IMR-90 (cell line): ENCODE results near the gene HMGN2. TPM values are rescaled to one million over a fixed set of nuclear protein-coding genes. Genes with fewer than 3 reads are reported as not detected.
A peak's percentile ranks its signal among the peaks of the same experiment; 100 is the strongest.

Source experiments
- ATAC-seq: fragments of 200-7000 bp; cut with Tn5 transposase; 2 replicates; pipeline ENCODE4 v1.9.1; 2020; ENCODE audit warnings: low read depth, mild to moderate bottlenecking, moderate library complexity
- BruUV-seq: library from RNA; stranded (reverse); fragments of 400-500 nt; replicated peaks from 2 replicates; lab custom pipeline; 2021; lab: Mats Ljungman, UMichigan
- CTCF ChIA-PET: fragments of 300-600 bp; formaldehyde crosslinking; extraction: SDS; loops from one replicate; lab custom pipeline; 2021; ENCODE audit warnings: antibody characterized with exemption; lab: Yijun Ruan, JAX
- POLR2A ChIA-PET: fragments of 300-600 bp; sonication (Branson Sonifier 250); formaldehyde crosslinking; loops from one replicate; lab custom pipeline; 2022; ENCODE audit warnings: antibody characterized with exemption; ENCODE audit not compliant: unreplicated experiment; lab: Charles Lee
- DNase-seq: peaks from one replicate; pipeline ENCODE4 v3.0.0; 2013
- H2AFZ ChIP-seq: replicated peaks from 2 replicates; pipeline ENCODE3; 2013; ENCODE audit warnings: low read length, mild to moderate bottlenecking; ENCODE audit not compliant: poor library complexity
- H2AK5ac ChIP-seq: 2 replicates; pipeline ENCODE4 v1.6.1; 2013; ENCODE audit warnings: low read depth, low read length, inconsistent platforms
- H2AK9ac ChIP-seq: replicated peaks from 2 replicates; pipeline ENCODE3; 2013; ENCODE audit warnings: mild to moderate bottlenecking, low read depth, low read length, moderate library complexity; ENCODE audit not compliant: poor library complexity
- H2BK120ac ChIP-seq: 2 replicates; pipeline ENCODE4 v1.6.1; 2013; ENCODE audit warnings: low read depth, low read length, inconsistent platforms
- H2BK15ac ChIP-seq: 3 replicates; pipeline ENCODE4 v1.6.1; 2013; ENCODE audit warnings: low read depth, low read length, inconsistent platforms
- H2BK20ac ChIP-seq: 2 replicates; pipeline ENCODE4 v1.6.1; 2013; ENCODE audit warnings: low read depth, mild to moderate bottlenecking, inconsistent platforms, low read length, moderate library complexity
- H2BK5ac ChIP-seq: 2 replicates; pipeline ENCODE4 v1.6.1; 2013; ENCODE audit warnings: mild to moderate bottlenecking, low read depth, low read length, inconsistent platforms; ENCODE audit not compliant: poor library complexity, severe bottlenecking
- H3K14ac ChIP-seq: replicated peaks from 2 replicates; pipeline ENCODE4 v1.6.1; 2013; ENCODE audit warnings: low read depth, low read length, inconsistent platforms
- H3K18ac ChIP-seq: 2 replicates; pipeline ENCODE4 v1.6.1; 2013; ENCODE audit warnings: low read depth, low read length, control low read depth
- H3K23ac ChIP-seq: 2 replicates; pipeline ENCODE4 v1.6.1; 2013; ENCODE audit warnings: low read depth, low read length, inconsistent platforms
- H3K27ac ChIP-seq: 2 replicates; pipeline ENCODE4 v1.5.1; 2013; ENCODE audit warnings: mild to moderate bottlenecking, control low read depth, low read length; ENCODE audit not compliant: insufficient read depth
- H3K27me3 ChIP-seq: 2 replicates; pipeline ENCODE4 v1.6.1; 2013; ENCODE audit warnings: low read length; ENCODE audit not compliant: control insufficient read depth, insufficient read depth
- H3K36me3 ChIP-seq: 2 replicates; pipeline ENCODE4 v1.6.1; 2013; ENCODE audit warnings: low read length, mixed read lengths; ENCODE audit not compliant: control insufficient read depth, insufficient read depth
- H3K4ac ChIP-seq: 2 replicates; pipeline ENCODE4 v1.6.1; 2013; ENCODE audit warnings: low read depth, low read length, inconsistent platforms
- H3K4me1 ChIP-seq: 2 replicates; pipeline ENCODE4 v1.6.1; 2013; ENCODE audit warnings: low read length, mixed read lengths; ENCODE audit not compliant: control insufficient read depth, insufficient read depth
- H3K4me2 ChIP-seq: 2 replicates; pipeline ENCODE4 v1.6.1; 2013; ENCODE audit warnings: low read depth, mild to moderate bottlenecking, control low read depth, low read length, moderate library complexity
- H3K4me3 ChIP-seq: 2 replicates; pipeline ENCODE4 v1.5.1; 2013; ENCODE audit warnings: low read depth, mild to moderate bottlenecking, control low read depth, low read length, moderate library complexity; ENCODE audit not compliant: insufficient read depth
- H3K56ac ChIP-seq: 2 replicates; pipeline ENCODE4 v1.6.1; 2013; ENCODE audit warnings: low read length, inconsistent platforms; ENCODE audit not compliant: insufficient read depth; ENCODE audit errors: extremely low read depth
- H3K79me1 ChIP-seq, 2 experiments: 2 replicates each; pipeline ENCODE4 v1.6.1; 2013; ENCODE audit warnings: low read length in 2 of 2, inconsistent platforms in 1 of 2, low read depth in 1 of 2
- H3K9ac ChIP-seq: 2 replicates; pipeline ENCODE4 v1.6.1; 2013; ENCODE audit warnings: low read depth, low read length, control low read depth
- H3K9me1 ChIP-seq: 2 replicates; pipeline ENCODE4 v1.6.1; 2013; ENCODE audit warnings: low read length, inconsistent platforms; ENCODE audit not compliant: insufficient read depth
- H3K9me3 ChIP-seq: 2 replicates; pipeline ENCODE4 v1.6.1; 2013; ENCODE audit warnings: low read length; ENCODE audit not compliant: control insufficient read depth, insufficient read depth
- H4K20me1 ChIP-seq: 2 replicates; pipeline ENCODE4 v1.6.1; 2013; ENCODE audit warnings: low read length, inconsistent platforms; ENCODE audit not compliant: insufficient read depth
- H4K5ac ChIP-seq: 2 replicates; pipeline ENCODE4 v1.6.1; 2013; ENCODE audit warnings: mild to moderate bottlenecking, low read depth, low read length, control low read depth
- H4K8ac ChIP-seq, 2 experiments: 2 replicates each; pipeline ENCODE4 v1.6.1; 2013; ENCODE audit warnings: low read depth in 2 of 2, low read length in 2 of 2, control low read depth in 1 of 2, inconsistent platforms in 1 of 2
- H4K91ac ChIP-seq: 2 replicates; pipeline ENCODE4 v1.6.1; 2013; ENCODE audit warnings: low read depth, low read length, inconsistent platforms; ENCODE audit not compliant: insufficient read depth
- BHLHE40 ChIP-seq: fragments of 150-350 bp; IDR thresholded peaks from 2 replicates; pipeline ENCODE4 v1.6.1; 2016; ENCODE audit warnings: mild to moderate bottlenecking, low read depth, low read length
- CHD1 ChIP-seq: IDR thresholded peaks from 2 replicates; pipeline ENCODE4 v1.6.1; 2012; ENCODE audit warnings: low read depth, low read length, improper control_type of control experiment
- MAZ ChIP-seq: IDR thresholded peaks from 2 replicates; pipeline ENCODE4 v1.6.1; 2012; ENCODE audit warnings: low read depth, mild to moderate bottlenecking, low read length, improper control_type of control experiment, moderate library complexity, borderline replicate concordance
- POLR2A ChIP-seq: IDR thresholded peaks from 2 replicates; pipeline ENCODE4 v1.6.1; 2012; ENCODE audit warnings: mild to moderate bottlenecking, low read depth, low read length
- WGBS, 2 experiments: methylation state at CpG; one replicate each; pipeline versions ENCODE4 v1.1.5 to v1.1.7; 2013; ENCODE audit warnings: missing lambda C conversion rate in 2 of 2; ENCODE audit not compliant: insufficient read length in 1 of 2; ENCODE audit errors: extremely low coverage in 2 of 2; 5-methylcytosine and 5-hydroxymethylcytosine counted together
- dilution Hi-C: fragments of 300-500 bp; cut with HindIII; formaldehyde crosslinking; loops from one replicate; pipeline ENCODE4 v1.14.3; 2018; ENCODE audit warnings: low sequenced_read_pairs; ENCODE audit not compliant: unreplicated experiment
- in situ Hi-C: fragments of 300-500 bp; cut with MboI; formaldehyde crosslinking; loops from 3 replicates; pipeline ENCODE4 v1.14.3; 2019; ENCODE audit warnings: low sequenced_read_pairs, inconsistent platforms, mixed read lengths
- intact Hi-C: fragments of 100-400 bp; cut with micrococcal nuclease; formaldehyde crosslinking; loops from 2 replicates; pipeline ENCODE4 v1.10.0; 2022
- polyA plus RNA-seq, 3 experiments: library from polyadenylated mRNA; depleted of rRNA; stranded (reverse); fragments of >200 nt; gene quantifications; 2 replicates each; pipeline ENCODE4 v1.2.3, GENCODE V29; 2012; ENCODE audit warnings: low replicate concordance in 1 of 3
- total RNA-seq: library from RNA; depleted of rRNA; stranded (reverse); fragments of >200 nt; gene quantifications from 2 replicates; pipeline ENCODE4 v1.2.3, GENCODE V29; 2012

Gene HMGN2
- total and polyA plus RNA-seq, 2 of the 4 experiments (the other 2 are of a cell fraction) = 367 to 505 TPM

DNA sequence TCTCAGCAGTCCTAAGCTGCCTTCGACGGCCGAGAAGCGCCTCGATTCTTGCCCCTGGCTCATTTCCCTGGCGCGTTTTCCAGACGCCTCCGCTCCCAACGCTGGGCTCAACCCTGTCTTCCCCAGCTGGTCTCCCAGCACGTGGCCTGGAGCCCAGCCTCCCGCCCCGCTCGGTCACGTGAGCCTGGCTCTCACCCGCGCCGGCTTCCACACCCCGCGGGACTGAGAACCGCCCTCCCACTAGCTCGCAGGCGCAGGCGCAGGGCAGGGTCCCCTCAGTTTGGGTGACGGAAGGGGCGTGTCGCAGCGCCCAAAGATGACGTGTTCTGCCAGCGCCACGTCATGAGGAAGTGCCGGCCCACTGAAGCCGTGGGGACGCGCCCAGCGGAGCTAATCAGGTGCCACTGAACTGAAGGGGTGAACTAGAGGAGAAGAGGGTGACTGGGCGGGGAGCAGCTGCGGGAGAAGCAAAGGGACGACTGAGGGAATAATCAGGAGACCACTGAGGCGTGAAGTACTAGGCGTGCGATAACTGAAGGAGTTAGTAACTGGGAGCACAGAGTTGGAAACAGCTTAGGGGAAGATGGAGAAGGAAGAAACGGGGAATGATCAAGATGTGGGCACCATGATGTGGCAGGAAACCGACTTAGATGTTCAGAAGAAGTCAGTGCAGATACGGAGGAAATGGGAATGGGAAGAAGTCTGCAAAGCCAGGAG lies 40.1 kb upstream of the HMGN2 start, which contains the start of gene DHDDS (continued):
- TF ChIP-seq CHD1 = no peak
- TF ChIP-seq POLR2A = peak; percentile 88
- peak; percentile 98 for TF ChIP-seq MAZ

DNA sequence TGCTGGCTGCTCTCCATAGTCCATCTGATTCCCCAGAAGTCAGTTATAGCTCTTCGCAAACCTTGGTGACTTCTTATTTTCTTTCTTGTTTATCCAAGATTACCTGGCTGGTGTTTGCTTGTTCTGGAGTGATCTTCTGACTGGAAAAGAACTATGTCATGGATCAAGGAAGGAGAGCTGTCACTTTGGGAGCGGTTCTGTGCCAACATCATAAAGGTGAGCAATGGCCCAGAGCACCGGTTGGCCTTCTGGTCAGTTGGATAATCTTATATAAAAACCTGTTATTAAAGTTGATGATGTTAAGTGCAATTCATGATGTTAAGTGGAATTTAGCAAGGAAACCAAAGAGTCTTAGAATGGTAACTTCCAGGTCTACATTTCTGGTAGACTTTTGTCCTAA lies 39.4 kb upstream of the HMGN2 start:
- Histone ChIP-seq H4K8ac (peak overlapping the region; percentile 84 to 98), H3K4me2 (peak overlapping the region; percentile 88), H3K9me1 (peaks cover 5% of the 10 kb centered on the region; the same call in 1 of the 2 replicates), H4K20me1 (no peaks in the 10 kb centered on the region), H3K27ac (0 out of 2 replicates have a peak overlapping the region, but pooled peaks have one; percentile 13), H3K23ac (peak overlapping the region; percentile 55; the same call in 1 of the 2 replicates), H3K4me1 (peaks cover 1% of the 10 kb centered on the region; the same call in 1 of the 2 replicates), H3K14ac (peak overlapping the region; percentile 90), H2AK5ac (peak overlapping the region; percentile 86; the same call in 1 of the 2 replicates), H3K9me3 (no peaks in the 10 kb centered on the region), H3K27me3 (peaks cover 4% of the 10 kb centered on the region; the same call in 1 of the 2 replicates), H3K4me3 (peak overlapping the region; percentile 61), H2BK20ac (no peak overlapping the region), H3K36me3 (peaks cover 9% of the 10 kb centered on the region; the same call in 1 of the 2 replicates), H3K18ac (no peak overlapping the region), H4K5ac (peak overlapping the region; percentile 35; the same call in 1 of the 2 replicates), H2BK5ac (no peak overlapping the region), H2BK15ac (peak overlapping the region; percentile 66; the same call in 1 of the 3 replicates), H3K4ac (peak overlapping the region; percentile 82), H2AK9ac (no peak overlapping the region), H3K79me1 (peaks cover 20 to 23% of the 10 kb centered on the region in 2 experiments), H2AFZ (no peak overlapping the region), H3K56ac (peak overlapping the region; percentile 96), H4K91ac (peak overlapping the region; percentile 50; the same call in 1 of the 2 replicates), H3K9ac (peak overlapping the region; percentile 92), H2BK120ac (no peak overlapping the region)
- intact Hi-C loops = no loop called here
- CTCF ChIA-PET = interaction anchor here (1.4 to 1.5 kb wide), 2 partner anchors 16 to 68 kb away, joined by 3 to 9 read pairs; no protein-coding TSS in a partner anchor
- no peak for ATAC-seq
- no peak for DNase-seq
- no TSS peak for BruUV-seq
- dilution Hi-C loops = no loop called here
- in situ Hi-C loops = no loop called here
- POLR2A ChIA-PET = no interaction called here
- WGBS, 2 experiments = no CpG with 5 or more reads among the region's 3 CpGs
- no peak for TF ChIP-seq BHLHE40
